ENCODE results near the gene NMT1.

NMT1 gene

GRCh38 chr17:45087504-45087975 is 26.4 kb downstream of the NMT1 start:
- ChIA-PET POLR2A (no interaction called here), CTCF (interaction anchor here (0.6 to 6.9 kb wide), 5 partner anchors 9 to 1458 kb away, joined by 4 to 71 read pairs (median 5); partner anchors contain the start of gene ACBD4)
- H3K4me3 ChIP-seq (ENCODE audit: low read depth, low read length) = no peak overlapping the region
- H3K4me1 ChIP-seq (ENCODE audit: control insufficient read depth, insufficient read depth, low read length) = no peaks in the 10 kb centered on the region
- H3K9me3 ChIP-seq (ENCODE audit: control insufficient read depth, insufficient read depth, low read depth, low read length) = no peaks in the 10 kb centered on the region
- TF ChIP-seq ZNF600 (tag by site-specific recombination; IDR thresholded peaks at IDR 0.05) (peak; percentile 55; the same call in 1 of the 2 replicates), ZNF521 (tag by site-specific recombination; IDR thresholded peaks at IDR 0.05) (no peak)
- no peak overlapping the region for H3K27ac ChIP-seq (ENCODE audit: extremely low read depth, low read depth, low read length)
- H3K36me3 ChIP-seq (ENCODE audit: control insufficient read depth in 2 of 2, insufficient read depth in 1 of 2, low read length in 2 of 2) = peaks cover 84 to 88% of the 10 kb centered on the region in 2 experiments

GRCh38 chr17:45087978-45088377 is 26.9 kb downstream of the NMT1 start:
- TF ChIP-seq KLF10 (tag by site-specific recombination; IDR thresholded peaks at IDR 0.05) (no peak), ELK4 (IDR thresholded peaks at IDR 0.05; ENCODE audit: borderline replicate concordance, low read depth, low read length) (no peak), ZNF596 (tag by site-specific recombination; IDR thresholded peaks at IDR 0.05) (no peak), ZNF677 (tag by site-specific recombination; IDR thresholded peaks at IDR 0.05) (no peak), SALL2 (tag by site-specific recombination; IDR thresholded peaks at IDR 0.05; ENCODE audit: borderline replicate concordance) (no peak)
- H3K27ac ChIP-seq (ENCODE audit: extremely low read depth, low read depth, low read length) = no peak overlapping the region
- no peak overlapping the region for H3K4me3 ChIP-seq (ENCODE audit: low read depth, low read length)
- H3K4me1 ChIP-seq (ENCODE audit: control insufficient read depth, insufficient read depth, low read length) = no peaks in the 10 kb centered on the region
- POLR2A ChIA-PET = no interaction called here
- H3K36me3 ChIP-seq (ENCODE audit: control insufficient read depth in 2 of 2, insufficient read depth in 1 of 2, low read length in 2 of 2) = peaks cover 81 to 91% of the 10 kb centered on the region in 2 experiments
- H3K9me3 ChIP-seq (ENCODE audit: control insufficient read depth, insufficient read depth, low read depth, low read length) = no peaks in the 10 kb centered on the region
- CTCF ChIA-PET = interaction anchor here (1.0 to 6.9 kb wide), 3 partner anchors 9 to 47 kb away, joined by 5 to 71 read pairs (median 6); partner anchors contain the start of gene ACBD4

- TF ChIP-seq PRDM4 (tag by site-specific recombination; IDR thresholded peaks at IDR 0.05) (no peak), YY2 (tag by site-specific recombination; IDR thresholded peaks at IDR 0.05) (no peak), HOXA7 (CRISPR knock-in tag; IDR thresholded peaks at IDR 0.05; ENCODE audit: borderline replicate concordance) (no peak), ZNF580 (tag by site-specific recombination; IDR thresholded peaks at IDR 0.05) (no peak), ZBTB7A (tag by site-specific recombination; IDR thresholded peaks at IDR 0.05; ENCODE audit: low read depth) (no peak), ZNF530 (tag by site-specific recombination; IDR thresholded peaks at IDR 0.05; ENCODE audit: low read depth) (no peak), ZBTB26 (tag by site-specific recombination; optimal IDR thresholded peaks at IDR 0.05) (no peak), ZNF837 (tag by site-specific recombination; IDR thresholded peaks at IDR 0.05) (no peak), ZFP3 (tag by site-specific recombination; IDR thresholded peaks at IDR 0.05; ENCODE audit: low read depth) (no peak), TCF7L2 (IDR thresholded peaks at IDR 0.05; ENCODE audit: borderline replicate concordance, low read depth, low read length) (no peak), ZSCAN5A (tag by site-specific recombination; IDR thresholded peaks at IDR 0.05) (no peak), ZBTB49 (tag by site-specific recombination; IDR thresholded peaks at IDR 0.05; ENCODE audit: low read depth) (no peak)
- ChIA-PET CTCF (interaction anchor here (1.1 to 6.9 kb wide), 2 partner anchors 9 to 310 kb away, joined by 3 to 71 read pairs; no protein-coding TSS in a partner anchor), POLR2A (interaction anchor here (0.7 kb wide), 1 partner anchor 947 kb away, joined by 4 read pairs; no protein-coding TSS in a partner anchor)
- Histone ChIP-seq H3K4me3 (ENCODE audit: low read depth, low read length) (no peak overlapping the region), H3K4me1 (ENCODE audit: control insufficient read depth, insufficient read depth, low read length) (no peaks in the 10 kb centered on the region), H3K27ac (ENCODE audit: extremely low read depth, low read depth, low read length) (no peak overlapping the region), H3K36me3 (ENCODE audit: control insufficient read depth in 2 of 2, insufficient read depth in 1 of 2, low read length in 2 of 2) (peaks cover 74 to 93% of the 10 kb centered on the region in 2 experiments), H3K9me3 (ENCODE audit: control insufficient read depth, insufficient read depth, low read depth, low read length) (no peaks in the 10 kb centered on the region)
Observed at GRCh38 chr17:45088741-45089140, 27.6 kb downstream of the NMT1 start.

Measured in HEK293 (cell line).